Measurements from ENCODE around the gene SLC25A28.

- TF ChIP-seq, protein P1, sequence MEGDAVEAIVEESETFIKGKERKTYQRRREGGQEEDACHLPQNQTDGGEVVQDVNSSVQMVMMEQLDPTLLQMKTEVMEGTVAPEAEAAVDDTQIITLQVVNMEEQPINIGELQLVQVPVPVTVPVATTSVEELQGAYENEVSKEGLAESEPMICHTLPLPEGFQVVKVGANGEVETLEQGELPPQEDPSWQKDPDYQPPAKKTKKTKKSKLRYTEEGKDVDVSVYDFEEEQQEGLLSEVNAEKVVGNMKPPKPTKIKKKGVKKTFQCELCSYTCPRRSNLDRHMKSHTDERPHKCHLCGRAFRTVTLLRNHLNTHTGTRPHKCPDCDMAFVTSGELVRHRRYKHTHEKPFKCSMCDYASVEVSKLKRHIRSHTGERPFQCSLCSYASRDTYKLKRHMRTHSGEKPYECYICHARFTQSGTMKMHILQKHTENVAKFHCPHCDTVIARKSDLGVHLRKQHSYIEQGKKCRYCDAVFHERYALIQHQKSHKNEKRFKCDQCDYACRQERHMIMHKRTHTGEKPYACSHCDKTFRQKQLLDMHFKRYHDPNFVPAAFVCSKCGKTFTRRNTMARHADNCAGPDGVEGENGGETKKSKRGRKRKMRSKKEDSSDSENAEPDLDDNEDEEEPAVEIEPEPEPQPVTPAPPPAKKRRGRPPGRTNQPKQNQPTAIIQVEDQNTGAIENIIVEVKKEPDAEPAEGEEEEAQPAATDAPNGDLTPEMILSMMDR (IDR thresholded peaks at IDR 0.05): no peak
- no peak for TF ChIP-seq EZH2phosphoT487 (IDR thresholded peaks at IDR 0.05)
These were observed 3.7 kb upstream of the SLC25A28 start for GRCh38 chr10:99623919-99624318.
